SK-N-MC (cell line): Measurements from ENCODE around the gene SPINK8.
"Not testable (repeated sequence)": the region's sequence is repeated elsewhere in the genome, so short reads cannot be mapped to it uniquely, and the experiment has no call there.

Experiments used
- DNase-seq: peaks from one replicate; pipeline ENCODE4 v3.0.0-alpha.2; 2011; ENCODE audit warnings: low read depth, low spot score
- H3K27ac ChIP-seq: fragments of 200-600 bp; sonication (generic); 2 replicates; pipeline ENCODE4 v1.5.1; 2016; ENCODE audit warnings: mixed run types
- H3K36me3 ChIP-seq: fragments of 200-600 bp; sonication (generic); 2 replicates; pipeline ENCODE4 v1.6.1; 2017; ENCODE audit warnings: antibody characterized with exemption, low read length, mixed read lengths; ENCODE audit not compliant: insufficient read depth
- H3K4me3 ChIP-seq: fragments of 200-600 bp; sonication (generic); 2 replicates; pipeline ENCODE4 v1.5.1; 2016
- H3K9ac ChIP-seq: fragments of 200-600 bp; sonication (generic); 2 replicates; pipeline ENCODE4 v1.8.0; 2017; ENCODE audit warnings: mixed run types, mixed read lengths; ENCODE audit not compliant: insufficient read length
- H3K9me3 ChIP-seq: fragments of 200-600 bp; sonication (generic); 2 replicates; pipeline ENCODE4 v1.6.1; 2017; ENCODE audit warnings: low read depth, mild to moderate bottlenecking, antibody characterized with exemption, low read length, moderate library complexity, mixed read lengths
- EZH2 ChIP-seq: fragments of 200-600 bp; sonication (generic); IDR thresholded peaks from one replicate; pipeline ENCODE4 v1.6.1; 2017; ENCODE audit warnings: antibody characterized with exemption
- FOXP2 ChIP-seq: optimal IDR thresholded peaks from 2 replicates; pipeline ENCODE3; 2011; ENCODE audit warnings: mild to moderate bottlenecking, moderate library complexity; ENCODE audit not compliant: insufficient read depth; ENCODE audit errors: extremely low read length, control extremely low read depth
- POLR2AphosphoS5 ChIP-seq: IDR thresholded peaks from 2 replicates; pipeline ENCODE4 v1.6.1; 2012; ENCODE audit warnings: mild to moderate bottlenecking, low read depth, low read length, borderline replicate concordance

The SPINK8 gene

GRCh38 chr3:48274452-48274851 lies 59.0 kb downstream of the SPINK8 start:
- Histone ChIP-seq H3K9ac (no peak overlapping the region), H3K36me3 (no peaks in the 10 kb centered on the region), H3K9me3 (no peaks in the 10 kb centered on the region), H3K4me3 (no peak overlapping the region), H3K27ac (no peak overlapping the region)
- DNase-seq, result no peak
- TF ChIP-seq POLR2AphosphoS5 (no peak), EZH2 (no peak)

DNA sequence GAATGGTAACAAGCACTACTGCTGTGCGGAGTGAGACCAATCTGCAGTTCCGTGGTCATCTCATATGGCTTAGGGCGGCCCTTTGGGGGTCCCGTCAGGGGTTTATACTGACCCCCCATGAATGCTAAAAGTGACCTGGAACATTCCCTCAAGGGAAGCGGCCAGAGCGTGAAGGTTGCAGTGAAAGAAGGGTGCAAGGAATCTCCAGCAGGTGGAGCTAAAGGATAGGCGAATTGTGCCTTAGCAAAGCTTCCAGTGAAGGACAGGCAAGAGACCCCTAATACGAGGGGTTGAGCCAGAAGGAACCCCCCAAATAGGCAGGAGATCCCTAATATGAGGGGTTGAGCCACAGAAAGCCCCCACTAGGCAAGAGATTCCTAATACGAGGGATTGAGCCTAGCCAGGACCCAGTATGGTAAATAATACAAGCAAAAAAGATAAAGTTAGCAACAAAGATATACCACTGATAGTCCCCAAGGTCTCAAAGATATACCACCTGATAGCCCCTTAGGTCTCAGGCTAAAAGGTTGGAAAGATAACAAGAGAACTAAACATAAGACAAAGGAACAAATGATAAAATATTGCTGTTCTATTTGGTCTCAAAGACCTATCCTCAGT lies 59.8 kb downstream of the SPINK8 start:
- DNase-seq, result no peak
- no peak overlapping the region for H3K9ac ChIP-seq
- TF ChIP-seq POLR2AphosphoS5, result no peak
- no peak for TF ChIP-seq FOXP2
- TF ChIP-seq EZH2, result no peak
- no peaks in the 10 kb centered on the region; the same call in 1 of the 2 replicates for H3K36me3 ChIP-seq
- no peak overlapping the region for H3K4me3 ChIP-seq
- no peaks in the 10 kb centered on the region for H3K9me3 ChIP-seq
- no peak overlapping the region for H3K27ac ChIP-seq

GRCh38 chr3:48271763-48272498 lies 61.5 kb downstream of the SPINK8 start:
- no peak overlapping the region for H3K9ac ChIP-seq
- no peak overlapping the region for H3K4me3 ChIP-seq
- no peaks in the 10 kb centered on the region; the same call in 1 of the 2 replicates for H3K36me3 ChIP-seq
- TF ChIP-seq POLR2AphosphoS5, result no peak
- TF ChIP-seq EZH2, result no peak
- no peak for TF ChIP-seq FOXP2
- H3K27ac ChIP-seq, result no peak overlapping the region
- no peaks in the 10 kb centered on the region for H3K9me3 ChIP-seq
- DNase-seq, result no peak

DNA sequence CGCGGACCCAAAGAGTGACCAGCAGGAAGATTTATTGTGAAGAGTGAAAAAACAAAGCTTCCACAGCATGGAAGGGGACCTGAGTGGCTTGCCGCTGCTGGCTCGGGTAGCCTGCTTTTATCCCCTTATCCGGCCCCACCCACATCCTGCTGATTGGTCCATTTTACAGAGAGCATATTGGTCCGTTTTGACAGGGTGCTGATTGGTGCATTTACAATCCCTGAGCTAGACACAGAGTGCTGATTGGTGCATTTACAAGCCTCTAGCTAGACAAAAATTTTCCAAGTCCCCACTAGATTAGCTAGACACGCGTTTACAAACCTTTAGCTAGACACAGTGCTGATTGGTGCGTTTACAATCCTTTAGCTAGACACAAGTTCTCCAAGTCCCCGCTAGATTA lies 62.2 kb downstream of the SPINK8 start:
- H3K4me3 ChIP-seq, H3K36me3 ChIP-seq, DNase-seq, H3K9me3 ChIP-seq, H3K9ac ChIP-seq, H3K27ac ChIP-seq: not testable (repeated sequence)

- no peaks in the 10 kb centered on the region for H3K9me3 ChIP-seq
- no peak overlapping the region for H3K9ac ChIP-seq
- H3K27ac ChIP-seq, result no peak overlapping the region
- no peak overlapping the region for H3K4me3 ChIP-seq
- TF ChIP-seq POLR2AphosphoS5, result no peak
- no peak for TF ChIP-seq EZH2
- TF ChIP-seq FOXP2, result no peak
- H3K36me3 ChIP-seq, result no peaks in the 10 kb centered on the region; the same call in 1 of the 2 replicates
- no peak for DNase-seq
Observed at GRCh38 chr3:48270306-48270705, 63.2 kb downstream of the SPINK8 start.

DNA sequence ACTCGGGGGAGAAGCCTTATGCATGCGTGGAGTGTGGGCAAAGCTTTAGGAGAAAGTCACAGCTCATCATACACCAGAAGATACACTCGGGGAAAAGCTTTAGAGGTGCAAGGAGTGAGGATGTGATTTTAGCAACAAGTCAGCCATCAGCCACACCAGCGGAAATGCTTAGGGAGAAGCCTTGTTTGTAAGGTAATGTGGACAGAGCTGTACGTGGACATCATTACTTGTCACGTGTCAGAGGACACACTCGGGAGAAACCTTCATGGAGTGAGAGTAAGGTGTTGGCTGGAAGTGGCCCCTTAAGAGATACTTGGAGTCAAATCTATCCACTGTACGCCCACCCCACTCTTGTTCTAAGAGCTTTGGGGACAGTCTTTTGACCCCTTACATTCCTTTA lies 63.9 kb downstream of the SPINK8 start:
- Histone ChIP-seq H3K4me3 (no peak overlapping the region), H3K9me3 (no peaks in the 10 kb centered on the region), H3K27ac (no peak overlapping the region), H3K36me3 (no peaks in the 10 kb centered on the region; the same call in 1 of the 2 replicates), H3K9ac (no peak overlapping the region)
- no peak for DNase-seq
- TF ChIP-seq EZH2 (no peak), FOXP2 (no peak), POLR2AphosphoS5 (no peak; the same call in 1 of the 2 replicates)

GRCh38 chr3:48268936-48269561 lies 64.4 kb downstream of the SPINK8 start:
- Histone ChIP-seq H3K4me3 (no peak overlapping the region), H3K9me3 (no peaks in the 10 kb centered on the region), H3K36me3 (no peaks in the 10 kb centered on the region; the same call in 1 of the 2 replicates), H3K27ac (no peak overlapping the region), H3K9ac (no peak overlapping the region)
- TF ChIP-seq POLR2AphosphoS5 (no peak; the same call in 1 of the 2 replicates), FOXP2 (no peak), EZH2 (no peak)
- DNase-seq, result no peak

- DNase-seq, result no peak
Observed at GRCh38 chr3:48268381-48268935, 65.0 kb downstream of the SPINK8 start.

More at GRCh38 chr3:48268381-48268935, 65.0 kb downstream of the SPINK8 start:
- TF ChIP-seq FOXP2, result no peak
- TF ChIP-seq EZH2, result no peak
- no peak for TF ChIP-seq POLR2AphosphoS5
- no peaks in the 10 kb centered on the region for H3K9me3 ChIP-seq
- no peak overlapping the region for H3K27ac ChIP-seq
- H3K36me3 ChIP-seq, result no peaks in the 10 kb centered on the region; the same call in 1 of the 2 replicates
- no peak overlapping the region for H3K9ac ChIP-seq
- H3K4me3 ChIP-seq, result no peak overlapping the region
